ENCODE results near the gene GMPR.

Gene GMPR

DNA sequence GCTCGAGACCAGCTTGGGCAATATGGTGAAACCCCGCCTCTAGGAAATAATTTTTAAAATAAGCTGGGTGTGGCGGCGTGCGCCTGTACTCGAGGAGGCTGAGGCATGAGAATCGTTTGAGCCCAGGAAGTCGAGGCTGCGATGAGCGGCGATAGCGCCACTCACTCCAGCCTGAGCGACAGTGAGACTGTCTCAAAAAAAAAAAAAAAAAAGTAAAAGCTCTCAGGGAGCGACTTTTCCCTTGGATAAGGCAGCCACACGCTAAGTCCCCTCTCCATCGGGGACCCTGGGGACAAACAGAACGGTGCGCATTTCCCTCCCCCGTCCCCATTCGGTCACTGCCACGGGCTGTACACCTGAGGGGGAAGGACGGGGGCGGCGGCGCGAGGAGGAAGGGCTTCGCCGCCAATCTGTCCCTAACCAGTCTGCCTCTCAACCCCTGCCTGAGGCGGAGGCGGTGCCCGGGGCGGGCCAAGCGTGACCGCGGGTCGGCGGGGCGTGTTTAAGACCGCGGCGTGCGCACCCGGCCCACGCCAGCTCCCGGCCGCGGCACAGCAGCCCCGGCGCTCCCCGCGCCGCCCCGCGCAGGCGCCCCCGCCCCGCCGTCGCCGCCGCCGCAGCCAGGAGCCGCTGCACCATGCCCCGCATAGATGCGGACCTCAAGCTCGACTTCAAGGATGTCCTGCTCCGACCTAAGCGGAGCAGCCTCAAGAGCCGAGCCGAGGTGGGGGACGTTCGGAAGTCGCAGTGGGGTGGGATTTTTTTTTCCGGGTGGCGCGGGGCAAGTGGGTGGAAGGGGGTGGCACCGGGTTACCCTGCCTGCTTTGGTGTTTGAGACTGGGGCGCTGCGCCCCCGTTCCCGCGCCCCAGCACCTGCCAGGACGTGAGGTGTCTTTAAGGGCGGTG lies at the start of gene GMPR:
Gene GMPR (plus strand): TSS at position 531 of the 906 bp plus-strand sequence. CDS start 107 bp downstream, at position 638.
- DNase-seq (ENCODE audit: low read depth in 3 of 3): peak; percentile 16 to 75 (median 45)

DNA sequence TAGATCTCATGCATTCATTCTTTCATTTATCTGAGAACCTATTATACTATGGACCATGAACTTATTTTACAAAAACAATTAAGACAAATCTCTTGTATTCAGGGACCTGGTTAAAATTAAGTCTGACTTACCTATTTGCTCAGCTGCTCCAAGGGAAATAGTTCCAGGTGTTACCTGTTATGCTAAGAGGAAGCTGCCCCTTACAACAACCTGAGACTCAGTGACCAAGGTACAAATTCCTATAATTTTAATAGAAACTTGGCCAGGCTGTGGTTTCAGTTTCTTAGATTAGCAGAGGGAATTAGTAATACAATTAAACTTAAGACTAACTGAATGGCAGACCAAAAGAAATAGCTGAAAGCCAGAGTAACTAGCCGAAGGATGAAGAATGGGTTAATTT lies 48.2 kb upstream of the GMPR start:
- no peak for DNase-seq (ENCODE audit: low read depth in 3 of 3)

DNA sequence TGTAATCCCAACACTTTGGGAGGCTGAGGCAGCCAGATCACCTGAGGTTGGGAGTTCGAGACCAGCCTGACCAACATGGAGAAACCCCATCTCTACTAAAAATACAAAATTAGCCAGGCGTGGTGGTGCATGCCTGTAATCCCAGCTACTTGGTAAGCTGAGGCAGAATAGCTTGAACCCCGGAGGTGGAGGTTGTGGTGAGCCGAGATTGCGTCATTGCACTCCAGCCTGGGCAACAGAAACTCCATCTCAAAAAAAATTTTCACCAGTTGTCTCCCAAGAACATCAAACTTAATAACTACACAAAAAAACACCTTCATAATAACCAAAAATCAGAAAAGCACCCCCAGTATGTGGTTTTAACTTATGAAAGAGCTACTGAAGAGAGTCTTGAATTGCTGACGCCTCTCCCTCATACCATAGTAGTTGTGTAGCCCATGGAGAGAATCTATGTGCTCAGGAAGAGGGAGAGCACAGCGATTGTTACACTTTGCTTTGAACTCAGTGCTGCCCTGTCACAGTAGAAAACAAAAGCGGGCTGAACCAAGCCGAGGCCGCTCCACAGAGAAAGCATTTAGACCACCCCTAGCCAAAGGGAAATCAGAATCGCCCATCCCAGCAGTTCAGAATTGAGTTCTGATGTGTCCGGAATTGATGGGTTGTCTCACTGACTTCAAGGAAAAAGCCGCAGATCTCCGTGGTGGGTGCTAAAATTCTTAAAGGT lies 42.0 kb upstream of the GMPR start:
- DNase-seq (ENCODE audit: low read depth in 3 of 3): no peak

DNA sequence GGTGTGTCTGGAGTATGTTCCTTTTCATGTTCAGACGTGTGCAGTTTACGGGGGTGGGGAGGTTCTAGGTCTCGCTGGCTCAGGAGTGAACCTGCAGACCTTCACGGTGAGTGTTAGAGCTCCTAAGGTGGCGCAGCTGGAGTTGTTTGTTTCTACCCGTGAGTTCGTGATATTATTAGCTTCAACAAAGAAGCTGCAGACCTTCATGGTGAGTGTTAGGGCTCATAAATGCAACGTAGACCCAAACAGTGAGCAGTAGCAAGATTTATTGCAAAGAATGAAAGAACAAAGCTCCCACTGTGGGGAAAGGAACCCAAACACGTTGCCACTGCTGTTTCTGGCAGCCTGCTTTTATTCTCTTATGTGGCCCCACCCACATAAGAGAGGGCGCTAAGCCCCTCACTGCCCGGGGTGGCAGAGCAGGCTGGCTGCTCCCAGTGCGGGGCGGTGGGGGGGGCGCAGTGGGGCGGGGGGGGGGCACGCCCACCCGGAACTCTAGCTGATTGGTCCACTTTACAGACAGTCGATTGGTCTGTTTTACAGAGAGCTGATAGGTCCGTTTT lies 41.3 kb upstream of the GMPR start:
- no peak for DNase-seq (ENCODE audit: low read depth in 3 of 3)

DNA sequence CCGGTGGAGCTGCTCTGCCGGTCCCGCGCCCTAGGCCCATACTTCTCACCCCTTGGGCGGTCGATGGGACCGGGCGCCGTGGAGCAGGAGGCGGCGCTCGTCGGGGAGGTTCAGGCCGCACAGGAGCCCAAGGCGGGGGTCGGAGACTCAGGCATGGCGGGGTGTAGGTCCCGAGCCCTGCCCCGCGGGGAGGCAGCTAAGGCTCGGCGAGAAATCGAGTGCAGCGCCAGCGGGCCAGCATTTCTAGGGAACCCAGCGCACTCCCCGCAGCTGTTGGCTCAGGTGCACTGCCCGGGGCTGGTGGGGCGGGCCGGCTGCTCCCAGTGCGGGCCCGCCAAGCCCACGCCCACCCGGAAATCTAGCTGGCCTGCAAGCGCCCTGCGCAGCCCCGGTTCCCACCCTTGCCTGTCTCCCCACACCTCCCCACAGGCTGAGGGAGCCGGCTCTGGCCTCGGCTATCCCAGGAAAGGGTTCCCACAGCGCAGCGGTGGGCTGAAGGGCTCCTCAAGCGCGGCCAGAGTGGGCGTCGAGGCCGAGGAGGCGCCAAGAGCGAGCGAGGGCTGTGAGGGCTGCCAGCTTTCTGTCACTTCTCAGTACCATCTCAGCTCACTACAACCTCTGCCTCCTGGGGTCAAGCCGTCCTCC lies 40.2 kb upstream of the GMPR start:
- no peak for DNase-seq (ENCODE audit: low read depth in 3 of 3)

DNA sequence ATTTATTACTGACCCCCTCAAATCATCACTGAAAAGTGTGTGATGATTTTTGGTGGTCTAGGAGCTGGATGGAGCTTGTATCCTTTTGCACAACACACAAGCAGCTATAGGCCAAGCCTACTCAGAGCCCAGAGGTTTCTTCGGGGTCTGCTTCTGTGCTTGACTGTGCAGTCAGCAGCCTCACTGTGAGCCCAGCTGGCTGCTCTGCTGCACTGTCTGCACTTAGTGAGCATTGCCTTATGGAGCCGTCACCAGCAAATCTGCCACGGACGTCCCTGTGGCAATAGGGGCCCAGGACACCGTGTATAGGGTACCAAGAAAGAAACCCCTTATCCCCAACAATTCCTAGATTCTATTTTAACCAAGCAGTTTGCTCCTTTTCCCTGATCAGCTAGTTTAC lies 38.6 kb upstream of the GMPR start:
- DNase-seq (ENCODE audit: low read depth in 3 of 3): no peak

DNA sequence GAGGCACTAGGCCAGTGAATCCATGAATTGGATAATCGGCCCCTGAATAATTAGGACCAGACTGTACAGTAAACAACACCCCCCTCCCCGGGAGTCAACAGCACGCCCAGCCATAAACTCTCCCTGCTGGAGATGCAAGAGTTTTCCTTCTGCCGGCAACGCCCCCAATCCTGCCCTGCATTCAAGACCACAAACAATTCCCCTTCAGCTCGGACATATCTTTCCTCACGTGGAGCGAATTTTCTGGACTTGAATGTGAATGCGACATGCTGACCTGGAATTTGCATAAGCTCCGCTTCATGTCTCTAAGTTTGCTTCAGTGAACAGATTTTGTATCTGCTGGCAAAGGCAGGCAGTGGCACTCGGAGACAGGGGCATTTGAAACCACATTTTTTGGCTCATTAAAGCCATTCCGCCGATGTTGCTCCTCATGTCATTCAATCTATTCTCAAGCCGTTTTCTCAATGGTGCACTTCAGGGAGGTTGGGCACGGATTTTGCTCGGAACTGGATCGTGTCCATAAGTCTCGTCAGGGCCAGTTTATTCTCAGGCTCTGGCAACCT lies 38.0 kb upstream of the GMPR start:
- DNase-seq (ENCODE audit: low read depth in 3 of 3): no peak

DNA sequence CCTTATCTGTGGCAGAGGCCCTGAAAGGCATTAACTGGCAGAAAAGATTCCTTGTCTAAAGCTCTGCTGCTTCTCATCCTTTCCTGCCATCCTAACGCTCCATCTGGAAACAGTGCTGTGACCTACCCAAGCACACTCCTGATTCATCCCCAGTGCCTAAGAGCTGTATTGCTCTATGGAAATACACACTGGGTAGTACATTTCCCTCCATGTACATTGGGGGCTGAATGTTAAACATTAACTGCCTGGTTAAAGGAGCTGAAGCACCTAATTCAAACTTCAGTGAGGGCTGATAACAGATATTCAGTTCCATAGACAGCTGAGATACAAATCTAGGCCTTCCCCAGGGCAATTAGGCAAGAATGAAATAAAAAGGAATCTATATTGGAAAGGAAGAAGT lies 36.7 kb upstream of the GMPR start:
- DNase-seq (ENCODE audit: low read depth in 3 of 3): no peak

DNA sequence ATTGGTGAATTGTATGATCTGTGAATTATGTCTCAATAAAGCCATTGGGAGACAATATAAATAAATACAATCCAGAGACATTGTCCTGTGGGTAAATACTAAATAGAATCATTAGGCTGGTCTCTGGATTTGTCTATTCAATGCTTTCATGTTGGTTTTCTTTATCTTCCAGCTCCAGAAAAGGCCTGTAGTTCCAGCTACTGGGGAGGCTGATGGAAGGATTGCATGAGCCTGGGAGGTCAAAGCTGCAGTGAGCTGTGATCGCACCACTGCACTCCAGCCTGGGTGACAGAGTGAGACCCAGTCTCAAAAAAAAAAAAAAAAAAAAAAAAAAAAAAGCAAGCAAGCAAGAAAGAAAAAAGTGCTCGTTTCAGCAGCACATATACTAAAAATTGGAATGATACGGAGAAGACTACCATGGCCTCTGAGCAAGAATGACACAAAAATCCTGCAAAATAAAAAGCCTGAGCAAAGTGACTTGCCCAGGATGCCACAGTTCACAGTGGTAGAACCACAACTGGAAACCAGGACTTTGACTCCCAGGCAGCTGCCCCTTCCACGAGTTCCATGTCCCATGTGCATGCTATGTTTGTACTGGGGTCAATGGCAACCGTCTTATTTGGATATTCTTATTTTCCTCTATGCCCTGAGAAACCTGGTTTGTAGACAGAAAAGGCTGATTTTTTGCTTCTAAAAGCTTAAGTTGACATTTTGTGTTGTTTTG lies 33.6 kb upstream of the GMPR start:
- DNase-seq (ENCODE audit: low read depth in 3 of 3): no peak

DNA sequence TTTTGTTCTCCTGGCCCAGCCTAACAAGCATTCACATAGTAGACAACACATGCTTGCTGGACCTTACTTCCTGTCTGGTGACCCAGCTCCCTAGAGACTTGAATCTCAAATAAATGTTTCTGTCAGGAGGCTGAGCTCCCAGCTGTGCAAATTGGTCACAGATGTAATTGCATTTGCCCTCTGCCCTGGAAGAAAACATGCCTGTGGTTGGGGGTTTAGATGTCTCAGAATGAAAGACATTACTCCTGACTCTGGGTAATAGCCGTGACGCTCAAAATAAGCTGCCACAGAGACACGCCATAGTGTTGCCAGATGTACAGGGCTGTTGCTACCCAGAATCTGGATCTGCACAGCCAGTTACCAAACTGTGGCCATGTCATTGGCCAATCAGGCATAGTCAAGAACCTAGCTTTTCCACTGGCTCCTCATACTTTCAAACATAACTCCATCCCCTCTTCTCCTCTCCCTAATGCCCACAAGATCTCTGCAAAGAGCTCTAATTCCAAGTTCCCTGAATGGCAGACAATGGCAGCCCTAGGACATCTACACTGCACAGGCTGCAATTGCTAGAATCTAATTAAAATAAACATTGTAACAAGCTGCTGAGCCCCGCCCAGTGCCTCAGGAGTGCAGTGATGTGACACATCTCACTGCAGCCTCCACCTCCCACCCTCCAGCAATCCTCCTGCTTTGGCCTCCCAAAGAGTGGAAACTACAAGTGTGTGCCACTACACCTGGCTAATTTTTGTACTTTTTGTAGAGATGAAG lies 32.8 kb upstream of the GMPR start:
- no peak for DNase-seq (ENCODE audit: low read depth in 3 of 3)

DNA sequence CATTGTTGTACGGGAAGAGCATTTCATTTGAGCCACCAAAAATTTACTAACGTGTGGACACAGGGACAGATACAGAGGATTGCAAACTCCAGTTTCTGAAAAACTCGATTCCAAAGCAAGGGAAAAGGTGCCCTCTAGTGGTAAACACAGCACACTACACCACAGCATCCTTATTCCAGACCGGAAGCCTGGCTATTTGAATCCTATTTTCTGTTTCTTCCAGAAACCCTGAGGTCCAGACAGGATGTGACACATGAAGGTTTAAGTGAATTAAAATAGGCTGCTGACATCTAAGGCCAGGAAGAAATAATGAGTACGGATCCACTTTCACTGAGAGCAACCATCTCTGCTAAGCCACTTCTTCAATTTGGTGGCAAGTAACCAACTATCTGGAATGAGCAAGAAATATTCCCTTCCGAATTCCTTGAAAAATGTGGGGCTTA lies 31.8 kb upstream of the GMPR start:
- peak; percentile 20 to 22 (median 21) for DNase-seq (ENCODE audit: low read depth in 3 of 3)

DNA sequence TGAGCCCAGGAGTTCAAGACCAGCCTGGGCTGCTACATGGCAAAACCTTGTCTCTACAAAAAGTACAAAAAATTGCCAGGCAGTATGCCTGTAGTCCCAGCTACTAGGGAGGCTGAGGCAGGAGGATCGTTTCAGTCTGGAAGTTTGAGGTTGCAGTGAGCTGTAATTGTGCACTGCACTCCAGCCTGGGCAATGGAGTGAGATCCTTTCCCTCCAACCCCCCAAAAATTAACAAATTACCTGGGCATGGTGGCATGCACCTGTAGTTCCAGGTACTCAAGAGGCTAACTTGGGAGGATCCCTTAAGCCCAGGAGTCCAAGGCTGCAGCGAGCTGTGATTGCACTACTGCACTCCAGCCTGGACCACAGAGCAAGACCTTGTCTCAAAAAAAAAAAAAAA lies 29.4 kb upstream of the GMPR start:
- no peak for DNase-seq (ENCODE audit: low read depth in 3 of 3)

DNA sequence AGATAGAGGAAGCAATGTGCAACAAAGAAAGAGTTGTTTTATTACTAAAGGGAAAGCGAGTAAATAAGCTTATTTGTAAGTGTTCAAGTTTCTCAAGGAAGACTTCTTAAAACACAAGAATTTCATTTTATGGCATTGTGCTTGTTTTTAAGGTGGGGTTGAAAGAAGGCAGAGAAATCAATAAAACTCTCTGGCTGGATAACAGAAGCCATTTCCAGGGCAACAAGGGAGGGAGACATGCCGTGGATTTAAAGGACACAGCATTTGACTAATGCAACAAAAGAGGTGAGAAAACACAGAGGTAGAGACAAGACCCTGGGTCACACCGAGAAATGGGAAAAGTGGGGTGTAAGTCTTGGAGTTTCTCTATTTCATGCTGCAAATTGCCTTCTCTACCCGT lies 28.8 kb upstream of the GMPR start:
- no peak for DNase-seq (ENCODE audit: low read depth in 3 of 3)

DNA sequence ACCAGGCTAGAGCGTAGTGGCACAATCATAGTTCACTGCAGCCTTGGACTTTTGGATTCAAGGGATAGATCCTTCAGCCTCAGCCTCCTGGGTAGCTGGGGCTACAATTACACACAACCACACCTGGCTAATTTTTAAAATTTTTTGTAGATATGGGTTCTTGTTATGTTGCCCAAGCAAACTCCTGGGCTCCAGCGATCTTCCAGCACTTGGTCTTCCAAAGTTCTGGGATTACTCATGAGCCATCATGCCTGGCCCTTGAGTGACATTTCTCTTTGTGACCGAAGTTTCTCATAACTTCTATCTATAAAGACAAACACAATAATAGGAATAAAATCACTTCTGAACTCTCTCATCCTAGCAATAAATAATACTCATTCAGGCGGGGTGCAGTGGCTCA lies 26.1 kb upstream of the GMPR start:
- no peak for DNase-seq (ENCODE audit: low read depth in 3 of 3)

DNA sequence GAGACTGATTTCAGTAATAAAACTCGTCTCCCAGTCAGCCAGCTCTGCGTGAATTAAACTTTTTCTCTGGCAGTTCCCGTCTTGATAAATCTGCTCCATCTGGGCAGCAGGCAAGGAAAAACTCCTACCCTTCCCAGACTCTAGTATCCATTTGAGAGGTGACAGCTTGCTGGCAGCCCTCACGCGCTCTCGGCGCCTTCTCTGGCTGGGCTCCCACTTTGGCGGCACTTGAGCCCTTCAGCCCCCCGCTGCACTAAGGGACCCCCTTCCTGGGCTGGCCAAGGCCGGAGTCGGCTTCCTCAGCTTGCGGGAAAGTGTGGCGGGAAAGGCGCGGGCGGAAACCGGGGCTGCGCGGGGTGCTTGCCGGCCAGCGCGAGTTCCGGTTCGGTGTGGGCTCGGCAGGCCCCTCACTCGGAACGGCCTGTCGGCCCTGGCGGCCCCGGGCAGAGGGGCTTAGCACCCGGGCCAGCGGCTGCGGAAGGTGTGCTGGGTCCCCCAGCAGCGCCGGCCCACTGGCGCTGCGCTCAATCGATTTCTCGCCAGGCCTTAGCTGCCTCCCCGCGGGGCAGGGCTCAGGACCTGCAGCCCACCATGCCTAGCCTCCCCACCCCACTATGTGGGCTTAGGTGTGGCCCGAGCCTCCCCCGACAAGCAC lies 21.8 kb upstream of the GMPR start:
- no peak for DNase-seq (ENCODE audit: low read depth in 3 of 3)

DNA sequence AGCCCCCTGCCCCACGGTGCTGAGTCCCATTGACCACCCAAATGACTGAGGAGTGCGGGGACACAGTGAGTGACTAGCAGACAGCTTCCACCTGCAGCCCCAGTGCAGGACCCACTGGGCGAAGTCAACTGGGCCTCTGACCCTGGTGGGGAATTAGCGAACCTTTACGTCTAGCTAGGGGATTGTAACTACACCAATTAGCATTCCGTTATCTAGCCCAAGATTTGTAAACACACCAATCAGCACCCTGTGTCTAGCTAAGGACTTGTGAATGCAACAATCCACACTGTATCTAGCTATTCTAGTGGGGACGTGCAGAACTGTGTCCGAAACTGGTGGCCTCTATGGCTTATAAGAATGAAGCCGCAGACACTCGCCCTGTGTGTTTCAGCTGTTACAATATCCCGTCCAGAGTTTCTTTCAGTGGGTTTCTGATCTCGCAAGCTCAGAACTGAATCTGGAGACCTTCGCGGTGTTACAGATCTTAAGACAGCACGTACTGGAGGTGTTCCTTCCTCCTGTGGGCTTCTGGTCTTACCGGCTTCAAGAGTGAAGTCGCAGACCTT lies 21.1 kb upstream of the GMPR start:
- no peak for DNase-seq (ENCODE audit: low read depth in 3 of 3)

DNA sequence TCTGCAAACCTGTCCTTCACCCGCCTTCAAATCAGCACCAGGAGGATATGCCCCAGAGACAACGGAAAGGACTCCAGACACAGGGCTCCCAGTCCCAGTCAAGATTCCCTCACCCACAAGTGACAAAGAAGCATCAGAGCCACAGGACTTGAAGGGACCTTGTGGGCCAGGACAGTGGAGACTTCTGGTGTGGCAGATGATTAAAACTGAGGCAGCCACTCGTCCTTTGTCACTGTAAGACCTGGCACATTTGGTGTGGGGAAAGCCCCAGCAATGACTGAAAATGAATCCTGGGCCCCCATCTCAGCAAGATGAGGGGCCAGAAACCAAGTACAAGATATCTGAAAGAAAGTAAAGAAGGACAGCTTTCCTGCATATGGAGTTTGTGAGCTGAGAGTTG lies 15.6 kb upstream of the GMPR start:
- no peak for DNase-seq (ENCODE audit: low read depth in 3 of 3)

DNA sequence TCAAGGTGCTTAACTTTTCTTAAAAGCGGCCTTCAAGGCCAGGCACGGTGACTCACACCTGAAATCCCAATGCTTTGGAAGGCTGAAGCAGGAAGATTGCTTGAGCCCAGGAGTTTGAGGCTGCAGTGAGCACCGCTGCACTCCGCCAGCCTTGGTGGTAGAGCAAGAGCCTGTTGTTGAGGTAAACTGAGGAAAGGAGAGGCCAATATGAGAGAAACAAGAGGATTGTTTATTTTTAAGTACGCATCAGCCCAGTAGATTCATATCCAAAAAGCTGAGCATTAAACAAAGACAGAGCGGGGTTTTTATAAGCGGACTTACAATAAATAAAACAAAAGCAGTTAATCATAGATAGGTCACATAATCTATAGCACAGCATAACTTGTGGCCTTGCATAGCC lies 15.0 kb upstream of the GMPR start:
- no peak for DNase-seq (ENCODE audit: low read depth in 3 of 3)

DNA sequence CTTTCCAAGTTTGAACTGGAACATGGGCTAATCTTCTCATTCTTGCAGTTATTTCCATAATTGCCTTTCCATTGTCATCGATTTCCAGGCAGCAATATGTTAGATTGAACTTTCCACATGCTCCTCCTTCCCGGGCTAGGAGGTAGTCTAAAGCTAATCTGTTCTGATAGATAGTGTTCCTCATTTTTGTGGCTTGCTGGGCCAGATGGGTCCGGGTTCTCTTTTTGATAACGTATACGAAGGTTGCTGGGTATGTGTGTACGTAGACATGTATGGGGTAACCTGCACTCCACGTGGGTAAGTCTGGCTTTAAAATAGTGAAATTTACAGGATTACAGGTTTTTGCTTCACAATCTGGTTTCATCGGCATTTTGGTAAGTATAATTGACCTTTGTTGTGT lies 14.0 kb upstream of the GMPR start:
- no peak for DNase-seq (ENCODE audit: low read depth in 3 of 3)

All from stimulated activated CD4-positive, alpha-beta T cell treated with anti-CD3 and anti-CD28 coated beads, TNF-alpha, amount 100 ng/mL, for 24 hours (primary cell).